ENCODE measurements around the gene IRF2BP2. TPM values are rescaled to one million over a fixed set of nuclear protein-coding genes. Genes with fewer than 3 reads are reported as not detected.
A peak's percentile ranks its signal among the peaks of the same experiment; 100 is the strongest.

The IRF2BP2 gene
- polyA plus RNA-seq, 2 donors: 48.8 to 68.5 TPM

DNA sequence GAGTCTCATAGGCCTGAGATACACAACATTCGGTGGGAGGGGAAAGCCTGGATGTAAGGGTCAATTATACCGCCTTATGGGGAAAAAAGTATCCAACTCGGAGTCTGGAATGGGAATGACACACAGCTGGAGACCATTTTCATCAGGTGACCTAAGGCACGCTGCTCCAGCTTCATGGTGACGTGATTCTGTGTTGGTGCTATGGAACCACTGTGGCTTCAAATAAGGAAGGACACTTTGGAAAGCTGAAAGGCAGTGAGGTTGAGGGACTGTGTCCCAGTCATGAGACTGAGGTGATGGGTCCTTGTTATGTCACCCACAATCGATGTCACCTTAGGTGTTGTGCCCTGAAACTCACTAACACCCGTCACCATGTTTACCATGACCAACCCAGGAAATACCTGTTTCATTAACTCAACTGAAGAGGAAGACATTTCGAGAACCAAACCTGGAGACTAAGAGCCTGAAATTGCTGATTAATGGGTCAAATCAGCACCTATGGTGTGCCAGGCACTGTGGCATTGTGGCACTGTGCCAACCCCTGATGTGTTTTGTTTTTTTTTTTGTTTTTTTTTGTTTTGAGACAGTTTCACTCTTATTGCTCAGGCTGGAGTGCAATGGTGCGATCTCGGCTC, 54.5 kb downstream of the IRF2BP2 start:
- 87 to 90% methylated on average over 10 of the region's 10 CpGs for WGBS, 2 donors
- Histone ChIP-seq H3K27ac (ENCODE audit: low read depth in 2 of 2, low read length in 1 of 2) (peak overlapping the region in 1 of 2 donors; percentile 59), H3K27me3 (ENCODE audit: control insufficient read depth in 1 of 2, insufficient read depth in 2 of 2, low read length in 2 of 2) (no peaks in the 10 kb centered on the region), H3K4me3 (ENCODE audit: low read depth in 1 of 2, low read length in 2 of 2) (no peak overlapping the region), H3K4me1 (ENCODE audit: control insufficient read depth in 2 of 2, insufficient read depth in 2 of 2, low read length in 1 of 2) (peaks cover 0 to 4% of the 10 kb centered on the region in 2 donors), H3K36me3 (ENCODE audit: control insufficient read depth in 2 of 2, insufficient read depth in 2 of 2, low read length in 1 of 2) (no peaks in the 10 kb centered on the region), H3K9me3 (ENCODE audit: control insufficient read depth in 2 of 2, insufficient read depth in 1 of 2, low read depth in 1 of 2, low read length in 1 of 2) (no peaks in the 10 kb centered on the region)

DNA sequence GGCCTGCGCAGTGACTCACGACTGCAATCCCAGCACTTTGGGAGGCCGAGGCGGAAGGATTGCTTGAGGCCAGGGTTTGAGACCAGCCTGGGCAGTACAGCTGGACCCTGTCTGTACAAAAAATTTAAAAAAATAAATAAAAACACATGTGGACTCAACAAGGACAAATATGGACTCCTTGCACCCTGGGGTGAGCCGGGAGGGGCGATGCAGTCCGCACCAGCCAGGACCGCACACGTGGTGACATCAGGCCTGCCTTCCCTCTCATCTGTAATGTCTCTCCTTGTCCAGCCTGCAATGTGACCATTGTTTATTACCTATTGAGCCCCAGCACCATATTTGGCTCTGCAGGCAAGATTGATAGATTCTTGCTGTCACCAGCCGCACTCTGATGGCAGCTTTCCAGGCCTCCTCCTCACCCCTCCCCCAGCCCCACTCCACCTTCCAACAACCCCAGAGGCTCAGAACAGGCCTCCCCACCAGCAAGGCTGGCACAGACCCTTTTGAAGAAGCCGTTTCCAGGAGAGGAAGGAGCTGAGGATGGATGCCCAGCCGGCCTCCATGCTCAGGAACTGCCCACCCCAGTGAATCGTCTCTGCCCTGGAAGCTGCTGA, 55.2 kb downstream of the IRF2BP2 start:
- H3K27me3 ChIP-seq (ENCODE audit: control insufficient read depth in 1 of 2, insufficient read depth in 2 of 2, low read length in 2 of 2): no peaks in the 10 kb centered on the region
- no peak overlapping the region for H3K4me3 ChIP-seq (ENCODE audit: low read depth in 1 of 2, low read length in 2 of 2)
- H3K36me3 ChIP-seq (ENCODE audit: control insufficient read depth in 2 of 2, insufficient read depth in 2 of 2, low read length in 1 of 2): no peaks in the 10 kb centered on the region
- no peaks in the 10 kb centered on the region for H3K9me3 ChIP-seq (ENCODE audit: control insufficient read depth in 2 of 2, insufficient read depth in 1 of 2, low read depth in 1 of 2, low read length in 1 of 2)
- WGBS, 2 donors: 75 to 77% methylated on average over 13 of the region's 13 CpGs
- H3K4me1 ChIP-seq (ENCODE audit: control insufficient read depth in 2 of 2, insufficient read depth in 2 of 2, low read length in 1 of 2): peaks cover 0 to 4% of the 10 kb centered on the region in 2 donors
- H3K27ac ChIP-seq (ENCODE audit: low read depth in 2 of 2, low read length in 1 of 2): peak overlapping the region in 1 of 2 donors; percentile 65

Other genes with a start within 250 kb of the IRF2BP2 start
- gene COA6, start 236.7 kb downstream of the IRF2BP2 start, polyA plus RNA-seq: 10 to 100 TPM; 52.2 to 67.7 TPM
- 10 to 100 TPM; 16.8 to 32.5 TPM for gene TARBP1, start 131.0 kb downstream of the IRF2BP2 start, polyA plus RNA-seq

All from esophagus (tissue), 2 donors.